Cardiac fibroblast (primary cell): ENCODE results near the gene PSG6.
"Not testable (repeated sequence)": the region's sequence is repeated elsewhere in the genome, so short reads cannot be mapped to it uniquely, and the experiment has no call there.

Source experiments
- DNase-seq, 2 donors: peaks; one replicate each; pipeline versions ENCODE4 v3.0.0 to v3.0.0-alpha.2; 2010; ENCODE audit warnings: low read depth in 2 of 2
- H3K4me3 ChIP-seq, 2 donors: replicated peaks in 1 of 2; 1 replicate in 1 of 2; 2 replicates in 1 of 2; pipeline ENCODE4 v1.5.1; 2011; ENCODE audit warnings: low read depth in 2 of 2, low read length in 2 of 2, mild to moderate bottlenecking in 2 of 2, moderate library complexity in 1 of 2
- CTCF ChIP-seq: IDR thresholded peaks from one replicate; pipeline ENCODE4 v1.5.1; 2011; ENCODE audit warnings: low read depth, mild to moderate bottlenecking, low read length, inconsistent platforms

The PSG6 gene

GRCh38 chr19:42911731-42912130 lies 6.0 kb downstream of the PSG6 start:
- not testable (repeated sequence) for DNase-seq, H3K4me3 ChIP-seq

GRCh38 chr19:42906162-42906561 lies 11.5 kb downstream of the PSG6 start:
- DNase-seq, H3K4me3 ChIP-seq: not testable (repeated sequence)

- not testable (repeated sequence) for DNase-seq, H3K4me3 ChIP-seq
These were observed 17.1 kb downstream of the PSG6 start for GRCh38 chr19:42900561-42900960.

- not testable (repeated sequence) for DNase-seq
These were observed 18.0 kb downstream of the PSG6 start for GRCh38 chr19:42899674-42900073.

GRCh38 chr19:42899110-42899509 lies 18.6 kb downstream of the PSG6 start:
- not testable (repeated sequence) for H3K4me3 ChIP-seq, DNase-seq

More at GRCh38 chr19:42899674-42900073, 18.0 kb downstream of the PSG6 start:
- not testable (repeated sequence) for H3K4me3 ChIP-seq

GRCh38 chr19:42898656-42899055 lies 19.0 kb downstream of the PSG6 start:
- not testable (repeated sequence) for H3K4me3 ChIP-seq, DNase-seq

GRCh38 chr19:42897729-42898128 lies 20.0 kb downstream of the PSG6 start:
- DNase-seq, H3K4me3 ChIP-seq: not testable (repeated sequence)

GRCh38 chr19:42890446-42890845 lies 27.2 kb downstream of the PSG6 start:
- not testable (repeated sequence) for H3K4me3 ChIP-seq, DNase-seq

- H3K4me3 ChIP-seq, DNase-seq: not testable (repeated sequence)
These were observed 29.7 kb downstream of the PSG6 start for GRCh38 chr19:42887876-42888445.

- not testable (repeated sequence) for DNase-seq, H3K4me3 ChIP-seq
These were observed 35.0 kb downstream of the PSG6 start for GRCh38 chr19:42882730-42883129.

- not testable (repeated sequence) for H3K4me3 ChIP-seq, DNase-seq
These were observed 35.7 kb downstream of the PSG6 start for GRCh38 chr19:42882010-42882409.

- DNase-seq: peak in 1 of 2 donors; percentile 29
- H3K4me3 ChIP-seq: not testable (repeated sequence)
- TF ChIP-seq CTCF: peak; percentile 65
These were observed 36.4 kb downstream of the PSG6 start for GRCh38 chr19:42881279-42881678.

- DNase-seq, H3K4me3 ChIP-seq: not testable (repeated sequence)
These were observed 37.1 kb downstream of the PSG6 start for GRCh38 chr19:42880621-42881020.

GRCh38 chr19:42879613-42880012 lies 38.1 kb downstream of the PSG6 start, which contains the start of gene PSG1:
Gene PSG1 (minus strand): TSS chr19:42879713. CDS start chr19:42879581, 132 bp downstream.
- DNase-seq: no peak
- TF ChIP-seq CTCF: no peak
- no peak within 1 kb of the TSS for H3K4me3 ChIP-seq

- peak in 1 of 2 donors; percentile 41 for DNase-seq
- not testable (repeated sequence) for H3K4me3 ChIP-seq
These were observed 41.1 kb downstream of the PSG6 start for GRCh38 chr19:42876596-42876995.

- not testable (repeated sequence) for DNase-seq, H3K4me3 ChIP-seq
These were observed 41.8 kb downstream of the PSG6 start for GRCh38 chr19:42875881-42876280.
